Measurements from ENCODE around the gene TXLNG. TPM values are rescaled to one million over a fixed set of nuclear protein-coding genes. Genes with fewer than 3 reads are reported as not detected.
A peak's percentile ranks its signal among the peaks of the same experiment; 100 is the strongest.

TXLNG gene
- total RNA-seq, 1 experiment from 2014 or later = 17.4 TPM

- POLR2A ChIA-PET (ENCODE audit: unreplicated experiment) = interaction anchor here (0.6 to 1.1 kb wide), 5 partner anchors 15 to 171 kb away, joined by 3 to 5 read pairs (median 4); partner anchors contain the start of gene SYAP1
- peak in 1 of 2 experiments; percentile 11 for DNase-seq
These were observed 95.9 kb downstream of the TXLNG start for GRCh38 chrX:16882169-16882568.

GRCh38 chrX:16882702-16883486 is 96.6 kb downstream of the TXLNG start:
- Histone ChIP-seq H3K79me2 (ENCODE audit: low read depth) (no peaks in the 10 kb centered on the region), H3K9me2 (ENCODE audit: insufficient read depth) (no peaks in the 10 kb centered on the region), H3K4me1 (replicated peaks; ENCODE audit: insufficient read depth) (0 out of 2 replicates have a peak, but pooled peaks cover 4% of the 10 kb centered on the region), H3K4me3 (peak overlapping the region; percentile 70), H2AFZ (peak overlapping the region; percentile 84), H3K9me3 (ENCODE audit: insufficient read depth, low read depth) (no peaks in the 10 kb centered on the region), H3K27me3 (ENCODE audit: insufficient read depth, low read depth) (no peaks in the 10 kb centered on the region), H3K4me2 (peak overlapping the region; percentile 95), H3F3A (ENCODE audit: insufficient read depth, low read depth) (peaks cover 6% of the 10 kb centered on the region; the same call in 1 of the 2 replicates), H3K27ac (peak overlapping the region; percentile 71), H4K20me1 (ENCODE audit: insufficient read depth) (no peaks in the 10 kb centered on the region), H3K36me3 (ENCODE audit: low read depth) (no peaks in the 10 kb centered on the region)
- CTCF ChIA-PET = interaction anchor here (0.6 to 3.0 kb wide), 8 partner anchors 9 to 195 kb away, joined by 3 to 40 read pairs (median 4); no protein-coding TSS in a partner anchor
- TF ChIP-seq CTCF (conservative IDR thresholded peaks at IDR 0.05) = peak; percentile 83
- no peak for TF ChIP-seq EZH2 (IDR thresholded peaks at IDR 0.05; ENCODE audit: low read depth)
- intact Hi-C loops (cut with micrococcal nuclease; ENCODE audit: unreplicated experiment) = loop anchor here (1.0 to 5.0 kb wide), 3 partner anchors 13 to 163 kb away; partner anchors contain the start of genes RBBP7 and REPS2
- DNase-seq = peak; percentile 56 to 65
- POLR2A ChIA-PET (ENCODE audit: unreplicated experiment) = interaction anchor here (0.6 to 1.1 kb wide), 6 partner anchors 15 to 170 kb away, joined by 3 to 5 read pairs (median 4); partner anchors contain the start of gene SYAP1
- BruUV-seq (replicated peaks) = no TSS peak

More at GRCh38 chrX:16882169-16882568, 95.9 kb downstream of the TXLNG start:
- TF ChIP-seq EZH2 (IDR thresholded peaks at IDR 0.05; ENCODE audit: low read depth) (no peak), CTCF (conservative IDR thresholded peaks at IDR 0.05) (no peak)
- Histone ChIP-seq H3K9me2 (ENCODE audit: insufficient read depth) (no peaks in the 10 kb centered on the region), H3K36me3 (ENCODE audit: low read depth) (no peaks in the 10 kb centered on the region), H3K9me3 (ENCODE audit: insufficient read depth, low read depth) (no peaks in the 10 kb centered on the region), H3K4me3 (peak overlapping the region; percentile 70; the same call in 1 of the 2 replicates), H4K20me1 (ENCODE audit: insufficient read depth) (no peaks in the 10 kb centered on the region), H3K27me3 (ENCODE audit: insufficient read depth, low read depth) (no peaks in the 10 kb centered on the region), H3F3A (ENCODE audit: insufficient read depth, low read depth) (peaks cover 6% of the 10 kb centered on the region; the same call in 1 of the 2 replicates), H3K79me2 (ENCODE audit: low read depth) (no peaks in the 10 kb centered on the region), H3K4me2 (peak overlapping the region; percentile 95), H3K27ac (no peak overlapping the region), H2AFZ (peak overlapping the region; percentile 84; the same call in 1 of the 2 replicates), H3K4me1 (replicated peaks; ENCODE audit: insufficient read depth) (0 out of 2 replicates have a peak, but pooled peaks cover 4% of the 10 kb centered on the region)
- intact Hi-C loops (cut with micrococcal nuclease; ENCODE audit: unreplicated experiment) = loop anchor here (5.0 kb wide), 1 partner anchor 65 kb away; the partner anchor contains the start of gene REPS2
- BruUV-seq (replicated peaks) = no TSS peak
- CTCF ChIA-PET = interaction anchor here (1.0 to 3.0 kb wide), 3 partner anchors 10 to 164 kb away, joined by 3 to 40 read pairs (median 4); no protein-coding TSS in a partner anchor

- 0 out of 2 replicates have a peak, but pooled peaks cover 4% of the 10 kb centered on the region for H3K4me1 ChIP-seq (replicated peaks; ENCODE audit: insufficient read depth)
- intact Hi-C loops (cut with micrococcal nuclease; ENCODE audit: unreplicated experiment) = loop anchor here (1.0 to 5.0 kb wide), 3 partner anchors 13 to 163 kb away; partner anchors contain the start of genes RBBP7 and REPS2
- no peaks in the 10 kb centered on the region for H3K27me3 ChIP-seq (ENCODE audit: insufficient read depth, low read depth)
- POLR2A ChIA-PET (ENCODE audit: unreplicated experiment) = interaction anchor here (0.6 to 1.1 kb wide), 4 partner anchors 129 to 170 kb away, joined by 3 to 5 read pairs (median 4); partner anchors contain the start of gene SYAP1
- no TSS peak for BruUV-seq (replicated peaks)
- H3K9me3 ChIP-seq (ENCODE audit: insufficient read depth, low read depth) = no peaks in the 10 kb centered on the region
- H4K20me1 ChIP-seq (ENCODE audit: insufficient read depth) = no peaks in the 10 kb centered on the region
- peaks cover 6% of the 10 kb centered on the region; the same call in 1 of the 2 replicates for H3F3A ChIP-seq (ENCODE audit: insufficient read depth, low read depth)
- no peak overlapping the region for H3K27ac ChIP-seq
- no peaks in the 10 kb centered on the region for H3K36me3 ChIP-seq (ENCODE audit: low read depth)
- no peaks in the 10 kb centered on the region for H3K79me2 ChIP-seq (ENCODE audit: low read depth)
- H2AFZ ChIP-seq = peak overlapping the region; percentile 84; the same call in 1 of the 2 replicates
- no peaks in the 10 kb centered on the region for H3K9me2 ChIP-seq (ENCODE audit: insufficient read depth)
- no peak for DNase-seq
- peak overlapping the region; percentile 70; the same call in 1 of the 2 replicates for H3K4me3 ChIP-seq
- TF ChIP-seq EZH2 (IDR thresholded peaks at IDR 0.05; ENCODE audit: low read depth) (no peak), CTCF (conservative IDR thresholded peaks at IDR 0.05) (no peak)
- peak overlapping the region; percentile 95 for H3K4me2 ChIP-seq
- CTCF ChIA-PET = interaction anchor here (0.7 to 3.0 kb wide), 6 partner anchors 27 to 194 kb away, joined by 3 to 40 read pairs (median 4); no protein-coding TSS in a partner anchor
These were observed 97.2 kb downstream of the TXLNG start for GRCh38 chrX:16883487-16883804.
